Osteocyte (in vitro differentiated cells): ENCODE measurements around the gene CNP. TPM values are rescaled to one million over a fixed set of nuclear protein-coding genes. Genes with fewer than 3 reads are reported as not detected.

Source experiments
- DNase-seq: peaks from one replicate; pipeline ENCODE4 v3.0.0; 2021; ENCODE audit warnings: mixed read lengths; ENCODE audit not compliant: unreplicated experiment; ENCODE audit errors: extremely low spot score
- H3K27ac Mint-ChIP-seq: one replicate; pipeline ENCODE4 v1.8.0; 2021; ENCODE audit warnings: mild to moderate bottlenecking, mixed read lengths; ENCODE audit not compliant: unreplicated experiment
- H3K27me3 Mint-ChIP-seq: one replicate; pipeline ENCODE4 v1.8.0; 2021; ENCODE audit warnings: mixed read lengths; ENCODE audit not compliant: unreplicated experiment
- H3K36me3 Mint-ChIP-seq: one replicate; pipeline ENCODE4 v1.8.0; 2021; ENCODE audit warnings: mixed read lengths; ENCODE audit not compliant: unreplicated experiment
- H3K4me1 Mint-ChIP-seq: one replicate; pipeline ENCODE4 v1.8.0; 2021; ENCODE audit warnings: mixed read lengths; ENCODE audit not compliant: unreplicated experiment
- H3K4me3 Mint-ChIP-seq: one replicate; pipeline ENCODE4 v1.8.0; 2021; ENCODE audit warnings: mild to moderate bottlenecking, moderate library complexity, mixed read lengths; ENCODE audit not compliant: unreplicated experiment
- H3K9me3 Mint-ChIP-seq: one replicate; pipeline ENCODE4 v1.8.0; 2021; ENCODE audit warnings: mixed read lengths; ENCODE audit not compliant: unreplicated experiment
- CTCF ChIP-seq: fragments of 200-600 bp; sonication (generic); IDR thresholded peaks from 2 replicates; pipeline ENCODE4 v1.5.0; 2021; ENCODE audit warnings: antibody characterized with exemption, mild to moderate bottlenecking, moderate library complexity
- total RNA-seq: library from RNA; stranded (reverse); gene quantifications from 2 replicates; pipeline ENCODE4 v1.2.1, GENCODE V29; 2021

CNP gene
- total RNA-seq, 1 donor from 2014 or later: 108 TPM

DNA sequence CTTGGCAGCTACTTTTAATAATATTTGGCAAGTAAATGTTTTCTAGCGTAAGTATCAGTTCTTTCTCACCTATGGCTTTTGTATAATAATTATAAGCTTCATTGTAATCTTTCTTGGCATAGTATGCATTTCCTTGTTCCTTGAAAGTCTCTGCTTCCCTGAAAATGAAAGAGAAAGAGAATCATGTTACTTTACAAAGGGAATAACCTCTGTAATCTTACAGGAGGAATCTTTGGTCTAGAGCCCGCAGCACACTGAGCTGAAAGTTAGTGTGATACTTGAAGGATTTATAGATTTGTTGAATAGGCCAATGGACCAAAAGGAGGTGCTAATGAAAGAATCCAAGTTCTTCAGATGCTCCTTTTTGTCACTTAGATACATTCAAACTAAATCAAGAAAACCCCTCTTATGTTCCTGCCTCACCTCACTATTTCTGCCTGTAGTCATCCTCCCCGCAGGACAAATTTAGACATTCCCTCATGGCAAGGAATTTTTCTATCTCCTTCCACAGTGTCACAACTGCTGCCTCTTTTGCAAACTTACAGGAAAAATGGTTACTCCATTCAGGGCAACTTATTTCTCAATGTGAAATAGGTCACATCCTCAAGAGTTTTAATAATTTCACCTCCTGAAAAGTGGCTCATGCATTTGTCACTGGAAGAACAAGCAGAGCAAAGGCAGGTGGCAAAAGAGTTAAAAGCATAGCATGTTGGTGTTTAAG lies 34.0 kb downstream of the CNP start:
- peaks cover 16% of the 10 kb centered on the region for H3K4me1 Mint-ChIP-seq
- TF ChIP-seq CTCF: no peak
- peaks cover 19% of the 10 kb centered on the region for H3K36me3 Mint-ChIP-seq
- no peaks in the 10 kb centered on the region for H3K27me3 Mint-ChIP-seq
- no peak overlapping the region for H3K4me3 Mint-ChIP-seq
- peak overlapping the region; percentile 28 for H3K27ac Mint-ChIP-seq
- no peak for DNase-seq
- H3K9me3 Mint-ChIP-seq: no peaks in the 10 kb centered on the region

GRCh38 chr17:42001729-42002128 lies 35.1 kb downstream of the CNP start:
- Mint-ChIP-seq H3K27ac (no peak overlapping the region), H3K36me3 (peaks cover 10% of the 10 kb centered on the region), H3K4me3 (no peak overlapping the region), H3K27me3 (no peaks in the 10 kb centered on the region), H3K9me3 (no peaks in the 10 kb centered on the region), H3K4me1 (peaks cover 16% of the 10 kb centered on the region)
- no peak for TF ChIP-seq CTCF
- no peak for DNase-seq

DNA sequence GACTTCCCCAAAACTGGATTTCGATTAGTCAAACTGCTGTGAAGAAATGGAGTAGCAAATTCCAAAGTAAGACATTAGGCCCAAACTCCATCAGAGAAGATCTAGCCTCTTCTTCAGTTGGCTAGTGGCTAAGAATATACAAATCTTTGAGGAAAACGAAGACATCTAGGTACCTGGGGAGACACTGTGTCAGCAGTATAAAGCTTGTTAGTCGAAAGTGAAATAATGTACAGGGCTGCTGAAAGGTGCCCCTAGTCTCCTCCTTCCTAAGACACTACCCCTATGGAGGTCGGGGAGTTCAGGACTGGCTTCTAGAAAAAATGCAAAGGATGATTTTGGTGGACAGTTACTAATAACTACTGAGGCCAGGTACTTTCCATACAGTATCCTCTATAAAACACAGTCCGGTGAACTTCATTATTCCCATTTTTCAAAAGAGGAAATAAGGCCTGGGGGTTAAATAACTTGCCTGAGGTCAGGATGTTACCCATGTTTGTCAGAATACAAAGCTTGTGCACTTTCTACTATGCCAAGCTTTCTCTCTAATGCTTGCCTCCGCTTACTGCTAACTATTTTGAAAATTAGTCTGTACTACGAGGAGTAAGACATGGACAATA lies 35.7 kb downstream of the CNP start:
- no peak for TF ChIP-seq CTCF
- no peaks in the 10 kb centered on the region for H3K9me3 Mint-ChIP-seq
- peaks cover 9% of the 10 kb centered on the region for H3K36me3 Mint-ChIP-seq
- no peak overlapping the region for H3K4me3 Mint-ChIP-seq
- peaks cover 19% of the 10 kb centered on the region for H3K4me1 Mint-ChIP-seq
- no peaks in the 10 kb centered on the region for H3K27me3 Mint-ChIP-seq
- no peak for DNase-seq
- H3K27ac Mint-ChIP-seq: no peak overlapping the region

DNA sequence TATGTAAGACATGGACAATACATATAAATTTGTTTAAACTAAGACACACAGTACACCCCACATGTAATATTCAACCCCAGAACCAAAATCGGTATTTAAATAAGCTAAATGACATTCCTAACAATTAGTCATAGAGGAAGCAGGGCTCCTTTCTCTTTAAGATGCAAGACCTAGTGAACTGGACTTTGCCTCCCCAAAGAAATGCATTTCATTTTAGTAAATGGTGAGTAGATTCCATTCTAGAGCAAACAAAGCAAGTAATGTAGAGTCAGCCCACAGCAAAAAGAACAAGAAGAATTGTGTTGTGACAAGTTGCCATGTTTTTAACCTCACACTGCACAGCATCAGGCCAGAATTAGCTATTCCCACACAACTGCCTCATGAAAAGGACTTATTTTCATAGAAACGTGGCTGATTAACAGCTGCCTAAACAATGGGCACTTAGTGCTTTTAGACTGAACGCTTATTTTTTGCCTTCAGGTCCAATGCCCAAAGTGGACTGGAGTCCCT lies 36.3 kb downstream of the CNP start:
- Mint-ChIP-seq H3K9me3 (no peaks in the 10 kb centered on the region), H3K4me1 (peaks cover 20% of the 10 kb centered on the region), H3K27ac (no peak overlapping the region), H3K4me3 (no peak overlapping the region), H3K27me3 (no peaks in the 10 kb centered on the region), H3K36me3 (peaks cover 10% of the 10 kb centered on the region)
- no peak for TF ChIP-seq CTCF
- no peak for DNase-seq

- H3K27me3 Mint-ChIP-seq: no peaks in the 10 kb centered on the region
- no peak overlapping the region for H3K27ac Mint-ChIP-seq
- no peak for DNase-seq
- peaks cover 34% of the 10 kb centered on the region for H3K4me1 Mint-ChIP-seq
- H3K9me3 Mint-ChIP-seq: no peaks in the 10 kb centered on the region
- H3K4me3 Mint-ChIP-seq: no peak overlapping the region
- peaks cover 7% of the 10 kb centered on the region for H3K36me3 Mint-ChIP-seq
- no peak for TF ChIP-seq CTCF
Measured at GRCh38 chr17:42005166-42005565, 38.6 kb downstream of the CNP start.
